Astrocyte of the spinal cord (primary cell): ENCODE results near the gene ACTN2.
"Not testable (repeated sequence)": the region's sequence is repeated elsewhere in the genome, so short reads cannot be mapped to it uniquely, and the experiment has no call there.

ENCODE experiments used
- DNase-seq: peaks from one replicate; pipeline ENCODE4 v3.0.0; 2011; ENCODE audit warnings: low read depth, low spot score
- H3K4me3 ChIP-seq: 2 replicates; pipeline ENCODE4 v1.5.1; 2011; ENCODE audit warnings: low read depth, mild to moderate bottlenecking, low read length, moderate library complexity
- CTCF ChIP-seq: IDR thresholded peaks from 2 replicates; pipeline ENCODE4 v1.5.1; 2012; ENCODE audit warnings: low read depth, mild to moderate bottlenecking, low read length, inconsistent platforms
- in situ Hi-C: cut with HindIII; loops from 2 replicates; pipeline ENCODE4 v1.10.0; 2017; ENCODE audit warnings: low sequenced_read_pairs

ACTN2 gene

GRCh38 chr1:236654957-236655356, 31.3 kb upstream of the ACTN2 start:
- in situ Hi-C loops = no loop called here
- H3K4me3 ChIP-seq = no peak overlapping the region
- DNase-seq = no peak
- no peak for TF ChIP-seq CTCF

- DNase-seq = no peak
- no peak overlapping the region for H3K4me3 ChIP-seq
- in situ Hi-C loops = no loop called here
- no peak for TF ChIP-seq CTCF
Observed at GRCh38 chr1:236657398-236657797, 28.9 kb upstream of the ACTN2 start.

GRCh38 chr1:236659792-236660587, 26.3 kb upstream of the ACTN2 start:
- DNase-seq = no peak
- TF ChIP-seq CTCF = no peak
- in situ Hi-C loops = no loop called here
- H3K4me3 ChIP-seq = no peak overlapping the region

GRCh38 chr1:236663934-236664333, 22.4 kb upstream of the ACTN2 start:
- no peak for TF ChIP-seq CTCF
- no peak for DNase-seq
- no peak overlapping the region for H3K4me3 ChIP-seq
- in situ Hi-C loops = no loop called here

- H3K4me3 ChIP-seq, DNase-seq, in situ Hi-C loops: not testable (repeated sequence)
Observed at GRCh38 chr1:236668909-236669308, 17.4 kb upstream of the ACTN2 start.

GRCh38 chr1:236670060-236670459, 16.2 kb upstream of the ACTN2 start:
- DNase-seq = no peak
- TF ChIP-seq CTCF = no peak
- in situ Hi-C loops = no loop called here
- no peak overlapping the region for H3K4me3 ChIP-seq

- no peak overlapping the region for H3K4me3 ChIP-seq
- no peak for TF ChIP-seq CTCF
- no peak for DNase-seq
- in situ Hi-C loops = no loop called here
Observed at GRCh38 chr1:236673289-236673919, 12.9 kb upstream of the ACTN2 start.
